ENCODE results near the gene ATP5F1D.

ATP5F1D gene

GRCh38 chr19:1283917-1284292, 42.4 kb downstream of the ATP5F1D start:
- DNase-seq = no peak

- DNase-seq = no peak
Observed at GRCh38 chr19:1284293-1284978, 42.9 kb downstream of the ATP5F1D start.

GRCh38 chr19:1284979-1285736, 43.6 kb downstream of the ATP5F1D start:
- DNase-seq = no peak

GRCh38 chr19:1285737-1286360, 44.3 kb downstream of the ATP5F1D start, which contains the start of gene EFNA2:
EFNA2 (plus strand) TSS chr19:1285873; CDS start chr19:1286169, 296 bp downstream.
- no peak for DNase-seq

GRCh38 chr19:1286487-1287353, 45.2 kb downstream of the ATP5F1D start:
- no peak for DNase-seq

GRCh38 chr19:1287354-1288225, 46.0 kb downstream of the ATP5F1D start:
- no peak for DNase-seq

- no peak for DNase-seq
Observed at GRCh38 chr19:1288226-1288612, 46.7 kb downstream of the ATP5F1D start.

- DNase-seq = no peak
Observed at GRCh38 chr19:1288833-1289685, 47.5 kb downstream of the ATP5F1D start.

GRCh38 chr19:1289686-1290025, 48.1 kb downstream of the ATP5F1D start:
- DNase-seq = no peak

GRCh38 chr19:1290196-1290702, 48.7 kb downstream of the ATP5F1D start:
- no peak for DNase-seq

- no peak for DNase-seq
Observed at GRCh38 chr19:1290703-1291651, 49.4 kb downstream of the ATP5F1D start.

GRCh38 chr19:1291761-1292418, 50.3 kb downstream of the ATP5F1D start:
- DNase-seq = no peak

- no peak for DNase-seq
Observed at GRCh38 chr19:1292419-1293151, 51.0 kb downstream of the ATP5F1D start.

- DNase-seq = no peak
Observed at GRCh38 chr19:1293782-1294604, 52.4 kb downstream of the ATP5F1D start.
